Measurements from ENCODE around the gene RTRAF. TPM values are rescaled to one million over a fixed set of nuclear protein-coding genes. Genes with fewer than 3 reads are reported as not detected.

RTRAF gene
- total RNA-seq, 1 donor from 2014 or later = 247 TPM

- Mint-ChIP-seq H3K4me3 (ENCODE audit: low read depth) (no peak overlapping the region), H3K36me3 (ENCODE audit: insufficient read depth) (no peaks in the 10 kb centered on the region), H3K4me1 (ENCODE audit: low read depth) (no peaks in the 10 kb centered on the region), H3K9me3 (ENCODE audit: low read depth) (no peaks in the 10 kb centered on the region), H3K27me3 (peaks cover 26% of the 10 kb centered on the region), H3K27ac (no peak overlapping the region)
- no peak for TF ChIP-seq CTCF (IDR thresholded peaks at IDR 0.05; ENCODE audit: unreplicated experiment)
- DNase-seq (ENCODE audit: low spot score, unreplicated experiment) = no peak
Observed at GRCh38 chr14:52042371-52043289, 53.3 kb downstream of the RTRAF start.

- H3K4me1 Mint-ChIP-seq (ENCODE audit: low read depth) = no peaks in the 10 kb centered on the region
- no peak overlapping the region for H3K4me3 Mint-ChIP-seq (ENCODE audit: low read depth)
- H3K27ac Mint-ChIP-seq = no peak overlapping the region
- peaks cover 22% of the 10 kb centered on the region for H3K27me3 Mint-ChIP-seq
- TF ChIP-seq CTCF (IDR thresholded peaks at IDR 0.05; ENCODE audit: unreplicated experiment) = peak; percentile 68
- peak; percentile 25 for DNase-seq (ENCODE audit: low spot score, unreplicated experiment)
- no peaks in the 10 kb centered on the region for H3K9me3 Mint-ChIP-seq (ENCODE audit: low read depth)
- H3K36me3 Mint-ChIP-seq (ENCODE audit: insufficient read depth) = no peaks in the 10 kb centered on the region
Observed at GRCh38 chr14:52043690-52044089, 54.3 kb downstream of the RTRAF start.

- Mint-ChIP-seq H3K4me3 (ENCODE audit: low read depth) (no peak overlapping the region), H3K36me3 (ENCODE audit: insufficient read depth) (no peaks in the 10 kb centered on the region), H3K9me3 (ENCODE audit: low read depth) (no peaks in the 10 kb centered on the region), H3K27ac (no peak overlapping the region), H3K27me3 (peaks cover 20% of the 10 kb centered on the region), H3K4me1 (ENCODE audit: low read depth) (no peaks in the 10 kb centered on the region)
- DNase-seq (ENCODE audit: low spot score, unreplicated experiment) = no peak
- TF ChIP-seq CTCF (IDR thresholded peaks at IDR 0.05; ENCODE audit: unreplicated experiment) = no peak
Observed at GRCh38 chr14:52044791-52045522, 55.6 kb downstream of the RTRAF start.

- Mint-ChIP-seq H3K4me1 (ENCODE audit: low read depth) (peaks cover 6% of the 10 kb centered on the region), H3K4me3 (ENCODE audit: low read depth) (no peak overlapping the region), H3K9me3 (ENCODE audit: low read depth) (no peaks in the 10 kb centered on the region), H3K27ac (no peak overlapping the region), H3K27me3 (peaks cover 23% of the 10 kb centered on the region), H3K36me3 (ENCODE audit: insufficient read depth) (no peaks in the 10 kb centered on the region)
- DNase-seq (ENCODE audit: low spot score, unreplicated experiment) = no peak
- no peak for TF ChIP-seq CTCF (IDR thresholded peaks at IDR 0.05; ENCODE audit: unreplicated experiment)
Observed at GRCh38 chr14:52046376-52046917, 57.1 kb downstream of the RTRAF start.

GRCh38 chr14:52048116-52048515, 58.8 kb downstream of the RTRAF start:
- DNase-seq (ENCODE audit: low spot score, unreplicated experiment) = no peak
- Mint-ChIP-seq H3K36me3 (ENCODE audit: insufficient read depth) (no peaks in the 10 kb centered on the region), H3K27me3 (peaks cover 14% of the 10 kb centered on the region), H3K4me3 (ENCODE audit: low read depth) (no peak overlapping the region), H3K27ac (no peak overlapping the region), H3K4me1 (ENCODE audit: low read depth) (peaks cover 6% of the 10 kb centered on the region), H3K9me3 (ENCODE audit: low read depth) (no peaks in the 10 kb centered on the region)
- no peak for TF ChIP-seq CTCF (IDR thresholded peaks at IDR 0.05; ENCODE audit: unreplicated experiment)
